DOHH2 (cell line): ENCODE measurements around the gene ZFP92.

Experiments used
- CTCF ChIP-seq: fragments of 200-600 bp; sonication (generic); IDR thresholded peaks from one replicate; pipeline ENCODE4 v1.5.1; 2014; ENCODE audit warnings: antibody characterized with exemption, mild to moderate bottlenecking, low read depth, low read length; ENCODE audit not compliant: poor library complexity, severe bottlenecking
- EZH2phosphoT487 ChIP-seq: fragments of 200-600 bp; sonication (generic); IDR thresholded peaks from 2 replicates; pipeline ENCODE4 v1.6.1; 2017; ENCODE audit warnings: borderline replicate concordance, mild to moderate bottlenecking, antibody characterized with exemption, low read length, moderate library complexity, mixed read lengths

- no peak for TF ChIP-seq CTCF
- TF ChIP-seq EZH2phosphoT487, result no peak
Observed at GRCh38 chrX:153410373-153410772, 899 bp upstream of the ZFP92 start.
